Gastrocnemius medialis (tissue), 4 donors: ENCODE results near the gene DDRGK1. TPM values are rescaled to one million over a fixed set of nuclear protein-coding genes. Genes with fewer than 3 reads are reported as not detected.

Source experiments
- ATAC-seq, 2 donors: fragments of 150-250 bp; one replicate each; pipeline ENCODE4 v1.9.1; 2016
- DNase-seq, 2 donors: peaks; one replicate each; pipeline ENCODE4 v3.0.0-alpha.2; 2019
- H3K27ac ChIP-seq, 4 donors: fragments of 200-600 bp; sonication (generic); 1 replicate in 1 of 4; 2 replicates in 3 of 4; pipeline ENCODE4 v1.5.1; 2016 to 2018; ENCODE audit warnings: mild to moderate bottlenecking in 2 of 4, moderate library complexity in 1 of 4
- H3K27me3 ChIP-seq, 3 donors: fragments of 200-600 bp; sonication (generic) in 2 of 3; 1 replicate in 1 of 3; 2 replicates in 2 of 3; pipeline versions ENCODE4 v1.5.1 to v1.6.0; 2016 to 2019; ENCODE audit warnings: mild to moderate bottlenecking in 1 of 3, moderate library complexity in 1 of 3
- H3K36me3 ChIP-seq, 2 donors: fragments of 200-600 bp; sonication (generic) in 1 of 2; one replicate each; pipeline ENCODE4 v1.5.1; 2017 to 2018
- H3K4me1 ChIP-seq, 2 donors: fragments of 200-600 bp; sonication (generic) in 1 of 2; one replicate each; pipeline ENCODE4 v1.5.1; 2016 to 2017; ENCODE audit warnings: mild to moderate bottlenecking in 2 of 2
- H3K4me3 ChIP-seq, 4 donors: fragments of 200-600 bp; sonication (generic) in 3 of 4; 1 replicate in 1 of 4; 2 replicates in 3 of 4; pipeline ENCODE4 v1.5.1; 2016 to 2019; ENCODE audit warnings: mild to moderate bottlenecking in 2 of 4
- H3K9me3 ChIP-seq, 3 donors: fragments of 200-600 bp; sonication (generic) in 2 of 3; 1 replicate in 1 of 3; 2 replicates in 2 of 3; pipeline ENCODE4 v1.5.1; 2016 to 2019
- POLR2A ChIP-seq, 2 donors: fragments of 450-650 bp; IDR thresholded peaks; one replicate each; pipeline ENCODE4 v1.6.1; 2017; ENCODE audit warnings: antibody characterized with exemption in 2 of 2, mild to moderate bottlenecking in 2 of 2, moderate library complexity in 2 of 2
- in situ Hi-C, 4 donors: fragments of 200-750 bp; cut with MboI; loops; one replicate each; pipeline versions ENCODE4 v1.15.0 to v1.8.0; 2017; ENCODE audit warnings: low sequenced_read_pairs in 4 of 4
- intact Hi-C: fragments of 100-400 bp; cut with DNase I; formaldehyde crosslinking; loops from one replicate; pipeline ENCODE4 v1.15.1; 2023; ENCODE audit warnings: low total_unique reads
- total RNA-seq, 4 donors: library from RNA; depleted of rRNA; stranded (reverse); fragments of >200 nt; gene quantifications; one replicate each; pipeline versions ENCODE4 v1.1.0 to v1.2.3, GENCODE V29; 2016
- TF ChIP-seq, protein P1 (sequence below), 5 experiments: fragments of 450-650 bp in 3 of 5; fragments of 200-600 bp in 2 of 5; sonication (generic) in 2 of 5; IDR thresholded peaks in 4 of 5; conservative IDR thresholded peaks in 1 of 5; 1 replicate in 4 of 5; 2 replicates in 1 of 5; pipeline ENCODE4 v1.5.1; 2016 to 2019; ENCODE audit warnings: antibody characterized with exemption in 5 of 5, mild to moderate bottlenecking in 3 of 5, moderate library complexity in 3 of 5

DDRGK1 gene
- total RNA-seq, 4 donors from 2014 or later: 55.2 to 75.7 (median 64.7) TPM

DNA sequence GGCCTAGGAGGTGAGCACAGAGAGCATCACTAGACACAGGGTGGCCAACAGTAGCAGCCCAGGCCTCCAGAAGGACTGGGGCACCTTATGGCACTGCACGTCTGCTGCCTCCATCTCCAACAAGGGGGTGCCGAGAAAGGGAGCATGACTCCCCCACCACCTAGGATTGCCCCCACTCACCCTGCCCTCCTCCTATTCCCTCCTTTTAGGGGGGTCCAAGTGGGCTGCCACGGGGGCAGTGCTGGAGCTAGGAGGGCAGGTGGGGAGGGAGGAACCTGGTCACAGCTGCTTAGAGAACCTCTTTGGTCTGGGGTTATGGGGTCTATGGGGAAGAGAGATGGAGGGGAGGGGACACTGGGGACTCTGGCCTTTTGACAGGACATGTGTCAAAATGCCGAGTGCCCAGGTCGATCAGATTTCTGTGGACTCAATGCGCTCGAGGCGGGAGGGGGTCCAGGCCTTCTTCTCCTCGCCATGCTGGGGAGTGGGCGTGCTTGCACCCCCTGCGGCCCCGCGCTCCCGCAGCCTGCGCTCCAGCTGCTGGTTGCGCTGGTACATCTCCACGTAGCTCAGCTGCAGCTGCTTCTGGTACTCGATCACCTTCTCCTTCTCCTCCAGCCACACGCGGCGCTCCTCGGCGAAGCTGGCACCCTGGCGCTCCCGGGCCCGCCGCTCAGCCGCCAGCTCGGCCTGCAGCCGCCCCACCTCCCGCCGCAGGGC is 40.3 kb downstream of the DDRGK1 start:
- no peaks in the 10 kb centered on the region for H3K36me3 ChIP-seq
- no peaks in the 10 kb centered on the region for H3K9me3 ChIP-seq
- ATAC-seq (no peak), DNase-seq (no peak)
- peak overlapping the region in 1 of 4 donors; percentile 24 for H3K4me3 ChIP-seq
- no peak for TF ChIP-seq POLR2A (IDR thresholded peaks at IDR 0.05)
- TF ChIP-seq, protein P1, sequence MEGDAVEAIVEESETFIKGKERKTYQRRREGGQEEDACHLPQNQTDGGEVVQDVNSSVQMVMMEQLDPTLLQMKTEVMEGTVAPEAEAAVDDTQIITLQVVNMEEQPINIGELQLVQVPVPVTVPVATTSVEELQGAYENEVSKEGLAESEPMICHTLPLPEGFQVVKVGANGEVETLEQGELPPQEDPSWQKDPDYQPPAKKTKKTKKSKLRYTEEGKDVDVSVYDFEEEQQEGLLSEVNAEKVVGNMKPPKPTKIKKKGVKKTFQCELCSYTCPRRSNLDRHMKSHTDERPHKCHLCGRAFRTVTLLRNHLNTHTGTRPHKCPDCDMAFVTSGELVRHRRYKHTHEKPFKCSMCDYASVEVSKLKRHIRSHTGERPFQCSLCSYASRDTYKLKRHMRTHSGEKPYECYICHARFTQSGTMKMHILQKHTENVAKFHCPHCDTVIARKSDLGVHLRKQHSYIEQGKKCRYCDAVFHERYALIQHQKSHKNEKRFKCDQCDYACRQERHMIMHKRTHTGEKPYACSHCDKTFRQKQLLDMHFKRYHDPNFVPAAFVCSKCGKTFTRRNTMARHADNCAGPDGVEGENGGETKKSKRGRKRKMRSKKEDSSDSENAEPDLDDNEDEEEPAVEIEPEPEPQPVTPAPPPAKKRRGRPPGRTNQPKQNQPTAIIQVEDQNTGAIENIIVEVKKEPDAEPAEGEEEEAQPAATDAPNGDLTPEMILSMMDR (IDR thresholded peaks at IDR 0.05 in 4 of 5, conservative IDR thresholded peaks at IDR 0.05 in 1 of 5): no peak
- in situ Hi-C loops: no loop called here
- peaks cover 9% of the 10 kb centered on the region in 2 donors for H3K4me1 ChIP-seq
- H3K27me3 ChIP-seq: no peaks in the 10 kb centered on the region
- intact Hi-C loops: no loop called here
- H3K27ac ChIP-seq: peak overlapping the region in 3 of 4 donors; percentile 52 to 68 (median 61)

GRCh38 chr20:3163099-3164042 is 41.1 kb downstream of the DDRGK1 start:
- H3K9me3 ChIP-seq: no peaks in the 10 kb centered on the region
- no peaks in the 10 kb centered on the region for H3K27me3 ChIP-seq
- no peak overlapping the region for H3K4me3 ChIP-seq
- peaks cover 12 to 14% of the 10 kb centered on the region in 2 donors for H3K4me1 ChIP-seq
- TF ChIP-seq, protein P1 (IDR thresholded peaks at IDR 0.05 in 4 of 5, conservative IDR thresholded peaks at IDR 0.05 in 1 of 5): no peak
- TF ChIP-seq POLR2A (IDR thresholded peaks at IDR 0.05): no peak
- peak; percentile 24 to 52 for DNase-seq
- in situ Hi-C loops (no loop called here), intact Hi-C loops (no loop called here)
- peak overlapping the region; percentile 52 to 68 (median 61) for H3K27ac ChIP-seq
- no peaks in the 10 kb centered on the region for H3K36me3 ChIP-seq
- peak in 1 of 2 donors; percentile 13 for ATAC-seq

GRCh38 chr20:3162080-3162611 is 42.3 kb downstream of the DDRGK1 start:
- Histone ChIP-seq H3K4me3 (no peak overlapping the region), H3K27ac (peak overlapping the region; percentile 52 to 68 (median 61)), H3K27me3 (no peaks in the 10 kb centered on the region), H3K36me3 (no peaks in the 10 kb centered on the region), H3K9me3 (no peaks in the 10 kb centered on the region), H3K4me1 (peaks cover 24 to 27% of the 10 kb centered on the region in 2 donors)
- DNase-seq: no peak
- in situ Hi-C loops: no loop called here
- ATAC-seq: no peak
- intact Hi-C loops: no loop called here
- no peak for TF ChIP-seq POLR2A (IDR thresholded peaks at IDR 0.05)
- TF ChIP-seq, protein P1 (IDR thresholded peaks at IDR 0.05 in 4 of 5, conservative IDR thresholded peaks at IDR 0.05 in 1 of 5): no peak

GRCh38 chr20:3161316-3162079 is 43.0 kb downstream of the DDRGK1 start:
- Histone ChIP-seq H3K36me3 (no peaks in the 10 kb centered on the region), H3K4me1 (peaks cover 31 to 33% of the 10 kb centered on the region in 2 donors), H3K27me3 (no peaks in the 10 kb centered on the region), H3K9me3 (no peaks in the 10 kb centered on the region), H3K4me3 (no peak overlapping the region), H3K27ac (peak overlapping the region in 2 of 4 donors; percentile 61 to 68)
- ATAC-seq (no peak), DNase-seq (no peak)
- intact Hi-C loops: no loop called here
- in situ Hi-C loops: no loop called here
- no peak for TF ChIP-seq POLR2A (IDR thresholded peaks at IDR 0.05)
- TF ChIP-seq, protein P1 (IDR thresholded peaks at IDR 0.05 in 4 of 5, conservative IDR thresholded peaks at IDR 0.05 in 1 of 5): no peak
